HG03045 (cell line): Measurements from ENCODE around the gene PBRM1.

ENCODE experiments used
- ATAC-seq: cut with Tn5 transposase; IDR thresholded peaks from one replicate; pipeline ENCODE4 v1.9.1; 2021; ENCODE audit warnings: mild to moderate bottlenecking, moderate library complexity; ENCODE audit not compliant: unreplicated experiment

The PBRM1 gene

GRCh38 chr3:52593103-52593502, 92.6 kb downstream of the PBRM1 start:
- no peak for ATAC-seq

DNA sequence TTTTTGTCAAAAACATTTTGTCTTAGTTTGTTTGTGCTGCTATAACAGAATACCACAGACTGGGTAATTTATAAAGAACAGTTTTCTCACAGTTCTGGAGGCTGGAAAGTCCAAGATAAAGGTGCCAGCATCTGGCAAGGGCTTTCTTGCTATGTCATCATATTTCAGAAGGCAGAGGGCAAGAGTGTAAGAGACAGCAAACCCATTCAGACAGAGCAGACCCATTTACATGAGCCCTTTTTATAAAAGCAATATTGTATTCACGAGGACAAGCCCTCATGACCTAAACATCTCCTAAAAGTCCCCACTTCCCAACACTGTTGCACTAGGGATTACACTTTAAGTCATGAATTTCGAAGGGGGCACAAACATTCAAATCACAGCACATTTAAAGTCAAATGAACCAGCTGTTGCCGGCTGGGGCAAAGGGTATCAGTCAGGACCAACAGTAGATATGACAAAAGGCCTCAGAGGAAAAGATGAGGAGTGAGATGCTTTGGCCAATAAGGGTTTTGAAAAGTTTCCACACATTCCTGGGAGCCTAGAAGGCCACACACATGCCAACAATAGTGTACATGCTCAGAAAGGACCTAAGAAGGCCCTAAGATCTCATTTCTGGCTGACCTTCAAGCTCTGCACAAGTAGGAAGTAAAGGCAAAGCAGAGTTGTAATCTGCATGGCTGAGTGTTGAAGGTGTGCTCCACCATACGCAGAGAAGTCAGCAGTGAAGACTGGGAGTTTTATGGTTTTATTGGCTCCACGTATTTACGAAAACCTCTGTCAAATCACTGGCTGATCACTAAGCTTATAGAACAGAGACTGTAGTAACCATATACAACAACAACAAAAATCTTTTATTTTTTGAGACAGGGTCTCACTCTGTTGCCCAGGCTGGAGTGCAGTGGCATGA, 111.4 kb downstream of the PBRM1 start:
- no peak for ATAC-seq

DNA sequence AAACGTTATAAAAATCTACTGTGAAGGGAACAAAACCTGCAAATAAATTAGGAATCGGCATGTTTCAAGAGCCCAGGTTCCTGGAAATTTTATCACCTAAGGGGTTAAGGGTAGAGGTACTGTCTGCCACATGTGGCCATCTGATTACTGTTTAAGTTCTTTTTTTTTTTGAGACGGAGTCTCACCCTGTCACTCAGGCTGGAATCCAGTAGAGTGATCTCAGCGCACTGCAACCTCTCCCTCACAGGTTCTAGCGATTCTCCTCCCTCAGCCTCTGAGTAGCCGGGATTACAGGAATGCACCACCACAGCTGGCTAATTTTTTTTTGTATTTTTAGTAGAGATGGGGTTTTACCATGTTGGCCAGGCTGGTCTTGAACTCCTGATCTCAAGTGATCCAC, 113.5 kb downstream of the PBRM1 start:
- no peak for ATAC-seq

- no peak for ATAC-seq
Observed at GRCh38 chr3:52570076-52570475, 115.6 kb downstream of the PBRM1 start.

DNA sequence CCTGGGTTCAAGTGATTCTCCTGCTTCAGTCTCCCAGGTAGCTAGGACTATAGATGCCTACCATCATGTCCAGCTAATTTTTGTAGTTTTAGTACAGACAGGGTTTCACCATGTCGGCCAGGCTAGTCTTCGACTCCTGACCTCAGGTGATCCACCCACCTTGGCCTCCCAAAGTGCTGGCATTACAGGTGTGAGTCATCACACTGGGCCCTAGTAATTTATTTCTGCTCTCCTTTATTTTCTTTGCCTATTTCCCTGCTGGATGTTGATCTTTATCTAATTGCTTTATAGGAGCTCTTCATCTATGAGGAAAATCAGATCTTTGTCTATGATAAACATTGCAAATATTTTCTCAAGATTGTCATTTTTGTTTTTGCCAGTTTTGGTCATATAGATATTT, 117.6 kb downstream of the PBRM1 start:
- ATAC-seq: no peak

GRCh38 chr3:52563984-52564383, 121.7 kb downstream of the PBRM1 start:
- no peak for ATAC-seq

GRCh38 chr3:52561028-52561747, 124.5 kb downstream of the PBRM1 start:
- ATAC-seq: no peak

GRCh38 chr3:52558436-52558835, 127.3 kb downstream of the PBRM1 start:
- no peak for ATAC-seq

GRCh38 chr3:52557011-52557960, 128.4 kb downstream of the PBRM1 start:
- no peak for ATAC-seq

- no peak for ATAC-seq
Observed at GRCh38 chr3:52555056-52555455, 130.7 kb downstream of the PBRM1 start.

- no peak for ATAC-seq
Observed at GRCh38 chr3:52554026-52554755, 131.5 kb downstream of the PBRM1 start.

DNA sequence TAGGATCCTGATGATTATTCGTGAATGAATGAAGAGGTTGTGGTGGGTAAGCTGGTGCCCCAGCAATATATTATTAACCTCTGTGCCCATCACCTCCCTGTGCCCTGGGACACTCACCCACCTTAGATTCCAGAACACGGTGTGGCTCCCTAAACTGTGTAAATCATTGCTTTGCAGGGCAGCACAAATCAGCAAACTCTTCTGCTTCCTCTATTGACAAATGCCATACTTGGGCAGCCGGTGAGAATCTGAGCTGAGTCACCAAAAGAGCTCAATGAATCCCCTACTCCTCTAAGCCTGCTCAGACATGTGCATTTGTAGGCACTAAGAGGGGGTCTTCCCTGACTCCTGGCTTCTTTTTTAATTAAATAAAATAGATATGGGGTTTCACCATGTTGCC, 133.6 kb downstream of the PBRM1 start:
- ATAC-seq: no peak

DNA sequence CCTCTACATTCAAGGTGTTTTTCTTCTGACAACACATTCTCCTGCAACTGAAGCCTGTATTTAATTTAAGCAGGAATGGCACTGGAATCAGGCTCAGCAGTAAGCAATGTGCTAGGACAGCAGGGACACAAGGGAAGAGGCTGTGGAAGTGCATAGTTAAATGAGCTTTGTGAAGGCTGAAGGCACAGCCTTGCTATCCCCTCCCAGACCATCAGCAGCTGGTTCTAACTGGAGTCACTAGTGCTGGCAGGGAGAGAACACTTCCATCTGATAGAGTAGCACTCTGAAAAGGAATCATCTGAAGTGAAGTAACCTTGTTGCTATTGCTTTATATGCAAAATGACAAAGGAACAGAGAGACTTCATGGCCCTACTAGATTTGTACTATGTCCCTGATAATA, 134.6 kb downstream of the PBRM1 start:
- ATAC-seq: no peak

DNA sequence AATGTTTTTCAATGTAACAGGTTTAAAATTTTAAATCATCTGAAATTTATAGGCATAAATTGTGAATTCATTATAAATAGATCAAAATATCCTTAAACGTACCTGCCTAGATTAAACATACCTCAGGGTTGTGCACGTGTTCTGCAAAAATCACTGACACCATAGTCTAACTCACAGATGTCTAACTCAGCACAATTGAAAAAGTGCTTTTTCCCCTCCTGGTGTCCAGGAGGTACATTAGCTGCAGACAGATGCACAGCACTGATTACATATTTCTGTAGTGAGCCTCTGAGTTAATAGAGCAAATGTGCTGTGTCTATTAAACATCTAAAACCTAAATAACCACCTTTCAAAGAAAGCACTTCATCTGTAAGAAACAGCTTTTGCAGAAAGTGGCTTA, 138.6 kb downstream of the PBRM1 start:
- ATAC-seq: no peak

DNA sequence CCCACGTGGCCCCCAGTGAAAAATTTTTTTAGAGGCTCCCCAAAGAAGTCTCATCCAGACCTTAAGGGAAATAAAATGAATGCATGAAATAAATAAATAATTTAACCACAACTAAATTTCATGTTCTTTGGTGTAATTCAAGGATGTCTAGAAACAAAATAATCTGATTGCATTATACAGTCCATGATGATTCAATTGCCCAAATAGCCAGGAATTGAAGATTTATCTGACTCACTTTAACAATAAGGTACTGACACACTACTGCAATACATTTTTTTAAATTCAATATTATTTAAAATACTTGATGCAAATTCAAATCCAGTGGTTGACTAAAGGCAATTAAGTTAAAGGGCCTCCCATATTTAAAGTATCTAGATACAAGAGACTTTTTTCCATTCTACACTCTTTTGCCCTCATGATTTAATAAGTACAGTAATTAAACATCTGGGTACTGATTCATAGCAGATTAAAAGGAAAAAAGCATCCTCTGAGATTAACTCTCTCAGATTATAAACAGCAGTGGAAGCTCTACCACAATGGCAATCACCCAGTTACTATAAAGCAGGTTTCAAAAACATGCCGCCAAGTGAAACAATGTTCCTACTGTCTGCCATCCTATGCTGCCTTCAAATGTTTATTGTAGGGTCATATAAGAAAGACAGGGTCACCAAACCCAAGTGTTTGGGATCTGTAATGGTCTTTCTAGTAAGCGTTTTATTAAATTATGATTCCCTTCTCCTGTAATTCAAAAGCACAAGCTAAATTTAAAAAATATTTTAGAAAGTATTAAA, 139.4 kb downstream of the PBRM1 start:
- ATAC-seq: no peak

DNA sequence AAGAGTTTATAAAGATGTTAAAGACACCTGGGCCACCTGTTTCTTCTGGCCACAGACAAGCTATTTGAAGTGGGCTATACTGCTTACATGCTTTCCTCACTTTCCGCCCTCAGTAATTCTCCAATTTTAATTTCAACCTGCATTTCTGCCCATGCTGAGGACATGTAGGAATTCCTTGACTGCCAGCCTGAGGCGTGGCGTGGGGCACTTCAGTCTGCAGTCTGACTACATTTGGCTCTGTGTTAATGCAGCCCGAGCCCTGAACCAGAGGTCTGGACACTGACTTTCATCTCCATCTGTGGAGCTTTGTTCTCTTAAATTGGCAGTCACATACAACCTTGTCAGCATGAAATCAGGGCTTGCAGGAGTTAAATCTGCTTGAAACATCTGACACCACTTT, 140.8 kb downstream of the PBRM1 start:
- no peak for ATAC-seq

DNA sequence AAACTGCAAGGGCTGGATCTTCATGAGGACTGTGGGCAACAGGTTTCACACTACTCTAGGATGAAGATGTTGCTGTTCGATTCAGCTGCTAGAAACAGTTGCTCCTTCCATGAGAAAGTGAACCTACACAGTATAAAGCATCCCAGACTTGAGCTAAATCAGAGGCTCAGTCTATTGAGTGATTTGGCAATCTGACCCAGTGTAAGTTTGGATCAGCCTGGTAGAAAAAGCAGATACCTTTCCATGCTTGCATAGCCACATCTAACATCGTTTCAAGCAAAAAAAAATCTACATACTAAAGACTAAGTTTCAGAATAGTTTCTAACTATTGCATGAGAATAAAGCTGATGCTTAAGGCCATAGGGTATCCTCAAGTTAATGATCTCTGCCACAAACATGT, 144.7 kb downstream of the PBRM1 start:
- no peak for ATAC-seq

- no peak for ATAC-seq
Observed at GRCh38 chr3:52539010-52539653, 146.6 kb downstream of the PBRM1 start.

- no peak for ATAC-seq
Observed at GRCh38 chr3:52537726-52538421, 147.8 kb downstream of the PBRM1 start.
